Measurements from ENCODE around the gene MOGAT3. TPM values are rescaled to one million over a fixed set of nuclear protein-coding genes. Genes with fewer than 3 reads are reported as not detected.
A peak's percentile ranks its signal among the peaks of the same experiment; 100 is the strongest.

Gene MOGAT3
- total RNA-seq, 1 experiment from 2014 or later: 0.81 TPM

GRCh38 chr7:101235050-101235449 is 34.2 kb upstream of the MOGAT3 start (continued):
- TF ChIP-seq ARID4B (CRISPR knock-in tag; IDR thresholded peaks at IDR 0.05; ENCODE audit: borderline replicate concordance) (no peak), TP53 (CRISPR knock-in tag; IDR thresholded peaks at IDR 0.05) (no peak)

- peak overlapping the region; percentile 83; the same call in 1 of the 2 replicates for H3K27ac Mint-ChIP-seq
- H3K4me1 Mint-ChIP-seq: peaks cover 38% of the 10 kb centered on the region
- no peaks in the 10 kb centered on the region for H3K9me3 Mint-ChIP-seq
- H3K36me3 Mint-ChIP-seq: no peaks in the 10 kb centered on the region
- ATAC-seq (no peak), DNase-seq (ENCODE audit: low spot score) (no peak)
- ChIA-PET POLR2A (interaction anchor here (1.9 kb wide), 1 partner anchor 10 kb away, joined by 13 read pairs; the partner anchor contains the start of gene FIS1), CTCF (interaction anchor here (0.8 to 8.0 kb wide), 16 partner anchors 10 to 274 kb away, joined by 3 to 80 read pairs (median 4); partner anchors contain the start of genes FIS1, PLOD3 and ZNHIT1)
- H3K27me3 Mint-ChIP-seq (ENCODE audit: low read depth): no peaks in the 10 kb centered on the region
- TF ChIP-seq JAZF1 (CRISPR knock-in tag; IDR thresholded peaks at IDR 0.05): no peak
- no peak for TF ChIP-seq ZNF396 (CRISPR knock-in tag; IDR thresholded peaks at IDR 0.05; ENCODE audit: borderline replicate concordance)
- no peak for TF ChIP-seq USF1 (CRISPR knock-in tag; IDR thresholded peaks at IDR 0.05)
- no peak for TF ChIP-seq JUN (CRISPR knock-in tag; IDR thresholded peaks at IDR 0.05)
- no peak for TF ChIP-seq PRDM15 (CRISPR knock-in tag; IDR thresholded peaks at IDR 0.05)
- TF ChIP-seq ZNF423 (CRISPR knock-in tag; IDR thresholded peaks at IDR 0.05): no peak
- TF ChIP-seq HMGA2 (CRISPR knock-in tag; IDR thresholded peaks at IDR 0.05): no peak
- no peak for TF ChIP-seq PREB (CRISPR knock-in tag; IDR thresholded peaks at IDR 0.05; ENCODE audit: borderline replicate concordance)
- TF ChIP-seq AFF4 (CRISPR knock-in tag; IDR thresholded peaks at IDR 0.05; ENCODE audit: borderline replicate concordance): no peak
- TF ChIP-seq CBFB (CRISPR knock-in tag; IDR thresholded peaks at IDR 0.05; ENCODE audit: low read depth): no peak
- no peak for TF ChIP-seq E2F1 (CRISPR knock-in tag; IDR thresholded peaks at IDR 0.05)
- no peak for TF ChIP-seq ZBTB43 (CRISPR knock-in tag; IDR thresholded peaks at IDR 0.05)
- no peak overlapping the region for H3K4me3 Mint-ChIP-seq
Observed at GRCh38 chr7:101234636-101235035, 33.8 kb upstream of the MOGAT3 start.
